ENCODE measurements around the gene LTBP1.

DNA sequence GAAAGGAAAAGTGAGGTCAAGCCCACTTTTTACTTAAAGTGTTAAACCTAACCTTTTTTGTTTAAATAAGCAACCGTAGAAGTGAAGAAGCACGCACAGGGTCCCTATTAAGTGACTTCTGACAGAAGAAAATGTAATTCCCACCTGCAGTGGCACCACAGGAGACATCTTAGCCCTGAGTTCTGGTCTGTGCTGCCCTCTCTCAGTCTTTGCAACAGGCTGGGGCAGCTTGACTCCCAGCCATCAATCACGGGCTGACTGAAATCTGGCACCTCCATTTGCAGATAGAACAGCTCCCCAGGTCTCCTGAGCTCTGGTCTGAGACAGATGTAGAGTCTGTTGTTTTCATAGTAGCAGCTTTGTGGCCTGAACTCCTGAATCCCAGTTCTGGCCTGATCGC lies 170.0 kb downstream of the LTBP1 start:
- TF ChIP-seq TP53 (CRISPR knock-in tag; IDR thresholded peaks at IDR 0.05): no peak
- no peak for TF ChIP-seq RFX5 (IDR thresholded peaks at IDR 0.05)
- TF ChIP-seq EP300 (IDR thresholded peaks at IDR 0.05): no peak
- TF ChIP-seq, protein P1, sequence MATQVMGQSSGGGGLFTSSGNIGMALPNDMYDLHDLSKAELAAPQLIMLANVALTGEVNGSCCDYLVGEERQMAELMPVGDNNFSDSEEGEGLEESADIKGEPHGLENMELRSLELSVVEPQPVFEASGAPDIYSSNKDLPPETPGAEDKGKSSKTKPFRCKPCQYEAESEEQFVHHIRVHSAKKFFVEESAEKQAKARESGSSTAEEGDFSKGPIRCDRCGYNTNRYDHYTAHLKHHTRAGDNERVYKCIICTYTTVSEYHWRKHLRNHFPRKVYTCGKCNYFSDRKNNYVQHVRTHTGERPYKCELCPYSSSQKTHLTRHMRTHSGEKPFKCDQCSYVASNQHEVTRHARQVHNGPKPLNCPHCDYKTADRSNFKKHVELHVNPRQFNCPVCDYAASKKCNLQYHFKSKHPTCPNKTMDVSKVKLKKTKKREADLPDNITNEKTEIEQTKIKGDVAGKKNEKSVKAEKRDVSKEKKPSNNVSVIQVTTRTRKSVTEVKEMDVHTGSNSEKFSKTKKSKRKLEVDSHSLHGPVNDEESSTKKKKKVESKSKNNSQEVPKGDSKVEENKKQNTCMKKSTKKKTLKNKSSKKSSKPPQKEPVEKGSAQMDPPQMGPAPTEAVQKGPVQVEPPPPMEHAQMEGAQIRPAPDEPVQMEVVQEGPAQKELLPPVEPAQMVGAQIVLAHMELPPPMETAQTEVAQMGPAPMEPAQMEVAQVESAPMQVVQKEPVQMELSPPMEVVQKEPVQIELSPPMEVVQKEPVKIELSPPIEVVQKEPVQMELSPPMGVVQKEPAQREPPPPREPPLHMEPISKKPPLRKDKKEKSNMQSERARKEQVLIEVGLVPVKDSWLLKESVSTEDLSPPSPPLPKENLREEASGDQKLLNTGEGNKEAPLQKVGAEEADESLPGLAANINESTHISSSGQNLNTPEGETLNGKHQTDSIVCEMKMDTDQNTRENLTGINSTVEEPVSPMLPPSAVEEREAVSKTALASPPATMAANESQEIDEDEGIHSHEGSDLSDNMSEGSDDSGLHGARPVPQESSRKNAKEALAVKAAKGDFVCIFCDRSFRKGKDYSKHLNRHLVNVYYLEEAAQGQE (IDR thresholded peaks at IDR 0.05): no peak
- TF ChIP-seq CTCF (IDR thresholded peaks at IDR 0.05): no peak
- TF ChIP-seq HOXA7 (CRISPR knock-in tag; IDR thresholded peaks at IDR 0.05): no peak
- TF ChIP-seq ESRRA (IDR thresholded peaks at IDR 0.05; ENCODE audit: borderline replicate concordance, low read length): no peak
- no peak for TF ChIP-seq CEBPB (IDR thresholded peaks at IDR 0.05)
- TF ChIP-seq, protein P2, sequence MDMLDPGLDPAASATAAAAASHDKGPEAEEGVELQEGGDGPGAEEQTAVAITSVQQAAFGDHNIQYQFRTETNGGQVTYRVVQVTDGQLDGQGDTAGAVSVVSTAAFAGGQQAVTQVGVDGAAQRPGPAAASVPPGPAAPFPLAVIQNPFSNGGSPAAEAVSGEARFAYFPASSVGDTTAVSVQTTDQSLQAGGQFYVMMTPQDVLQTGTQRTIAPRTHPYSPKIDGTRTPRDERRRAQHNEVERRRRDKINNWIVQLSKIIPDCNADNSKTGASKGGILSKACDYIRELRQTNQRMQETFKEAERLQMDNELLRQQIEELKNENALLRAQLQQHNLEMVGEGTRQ (IDR thresholded peaks at IDR 0.05): no peak
- TF ChIP-seq POLR2A (IDR thresholded peaks at IDR 0.05; ENCODE audit: low read length): no peak
- TF ChIP-seq, protein P3, sequence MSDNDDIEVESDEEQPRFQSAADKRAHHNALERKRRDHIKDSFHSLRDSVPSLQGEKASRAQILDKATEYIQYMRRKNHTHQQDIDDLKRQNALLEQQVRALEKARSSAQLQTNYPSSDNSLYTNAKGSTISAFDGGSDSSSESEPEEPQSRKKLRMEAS (IDR thresholded peaks at IDR 0.05): no peak
- TF ChIP-seq KDM1A (IDR thresholded peaks at IDR 0.05; ENCODE audit: low read depth): no peak
- TF ChIP-seq PHF8 (IDR thresholded peaks at IDR 0.05; ENCODE audit: borderline replicate concordance, low read depth): no peak
- no peak for TF ChIP-seq CHD2 (IDR thresholded peaks at IDR 0.05; ENCODE audit: low read length, partially characterized antibody)
